DND-41 (cell line): Measurements from ENCODE around the gene SLFN11.

Experiments used
- ATAC-seq: fragments of 200-7000 bp; cut with Tn5 transposase; 3 replicates; pipeline ENCODE4 v1.9.1; 2021; ENCODE audit warnings: low read depth; ENCODE audit not compliant: insufficient read depth
- DNase-seq: peaks from one replicate; pipeline ENCODE4 v3.0.0-alpha.2; 2020
- H2AFZ ChIP-seq: 2 replicates; pipeline ENCODE4 v1.6.0; 2012; ENCODE audit warnings: low read depth, low read length
- H3K27ac ChIP-seq: 2 replicates; pipeline ENCODE4 v1.5.1; 2012; ENCODE audit warnings: low read length, inconsistent platforms
- H3K27me3 ChIP-seq: fragments of 200-600 bp; sonication (generic); 2 replicates; pipeline ENCODE4 v1.6.0; 2012; ENCODE audit warnings: low read length, mild to moderate bottlenecking, inconsistent platforms; ENCODE audit not compliant: insufficient read depth, poor library complexity
- H3K36me3 ChIP-seq: 2 replicates; pipeline ENCODE4 v1.5.1; 2012; ENCODE audit warnings: low read length, inconsistent platforms; ENCODE audit not compliant: insufficient read depth
- H3K4me1 ChIP-seq: 2 replicates; pipeline ENCODE4 v1.5.1; 2012; ENCODE audit warnings: mild to moderate bottlenecking, low read length; ENCODE audit not compliant: insufficient read depth
- H3K4me2 ChIP-seq: 2 replicates; pipeline ENCODE4 v1.6.0; 2012; ENCODE audit warnings: mild to moderate bottlenecking, moderate library complexity, low read length, inconsistent platforms; ENCODE audit not compliant: insufficient read depth
- H3K4me3 ChIP-seq, 2 experiments: fragments of 200-600 bp in 1 of 2; shearing (Covaris generic) in 1 of 2; 2 replicates each; pipeline ENCODE4 v1.5.1; 2012 to 2016; ENCODE audit warnings: inconsistent platforms in 2 of 2, low read length in 2 of 2, mild to moderate bottlenecking in 2 of 2, low read depth in 1 of 2, moderate library complexity in 1 of 2
- H3K79me2 ChIP-seq: 2 replicates; pipeline ENCODE4 v1.6.0; 2012; ENCODE audit warnings: low read length, inconsistent platforms; ENCODE audit not compliant: insufficient read depth
- H3K9ac ChIP-seq: 2 replicates; pipeline ENCODE4 v1.6.0; 2012; ENCODE audit warnings: low read depth, mild to moderate bottlenecking, inconsistent platforms, low read length, moderate library complexity
- H3K9me3 ChIP-seq: 2 replicates; pipeline ENCODE4 v1.5.1; 2012; ENCODE audit warnings: low read length, moderate library complexity, mild to moderate bottlenecking, inconsistent platforms; ENCODE audit not compliant: insufficient read depth, severe bottlenecking
- H4K20me1 ChIP-seq: 2 replicates; pipeline ENCODE4 v1.6.0; 2012; ENCODE audit warnings: low read length; ENCODE audit not compliant: insufficient read depth
- EZH2 ChIP-seq: IDR thresholded peaks from 3 replicates; pipeline ENCODE4 v1.6.1; 2012; ENCODE audit warnings: borderline replicate concordance, low read depth, mild to moderate bottlenecking, moderate library complexity, low read length, inconsistent platforms; ENCODE audit not compliant: severe bottlenecking
- TF ChIP-seq, protein P1 (sequence below): IDR thresholded peaks from 2 replicates; pipeline ENCODE4 v1.5.1; 2012; ENCODE audit warnings: borderline replicate concordance, low read length, moderate library complexity, mild to moderate bottlenecking; ENCODE audit not compliant: poor library complexity, severe bottlenecking; ENCODE audit errors: extremely low read depth

The SLFN11 gene

DNA sequence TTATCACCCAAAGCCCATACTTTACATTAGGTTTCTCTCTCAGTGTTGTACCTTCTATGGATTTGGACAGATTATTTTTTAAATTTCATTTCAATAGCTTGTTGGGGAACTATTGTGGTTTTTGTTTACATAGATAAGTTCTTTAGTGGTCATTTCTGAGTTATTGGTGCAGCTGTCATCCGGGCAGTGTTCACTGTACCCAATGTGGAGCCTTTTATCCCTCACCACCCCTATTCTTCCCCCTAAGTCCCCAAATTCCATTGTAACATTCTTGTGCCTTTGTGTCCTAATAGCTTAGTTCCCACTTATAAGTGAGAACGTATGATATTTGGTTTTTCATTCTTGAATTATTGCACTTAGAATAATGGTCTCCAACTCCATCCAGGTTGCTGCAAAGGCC is 57.5 kb downstream of the SLFN11 start:
- no peak overlapping the region for H3K4me2 ChIP-seq
- no peaks in the 10 kb centered on the region for H3K9me3 ChIP-seq
- no peak overlapping the region for H3K9ac ChIP-seq
- H3K79me2 ChIP-seq: no peaks in the 10 kb centered on the region
- H3K36me3 ChIP-seq: no peaks in the 10 kb centered on the region
- TF ChIP-seq, protein P1, sequence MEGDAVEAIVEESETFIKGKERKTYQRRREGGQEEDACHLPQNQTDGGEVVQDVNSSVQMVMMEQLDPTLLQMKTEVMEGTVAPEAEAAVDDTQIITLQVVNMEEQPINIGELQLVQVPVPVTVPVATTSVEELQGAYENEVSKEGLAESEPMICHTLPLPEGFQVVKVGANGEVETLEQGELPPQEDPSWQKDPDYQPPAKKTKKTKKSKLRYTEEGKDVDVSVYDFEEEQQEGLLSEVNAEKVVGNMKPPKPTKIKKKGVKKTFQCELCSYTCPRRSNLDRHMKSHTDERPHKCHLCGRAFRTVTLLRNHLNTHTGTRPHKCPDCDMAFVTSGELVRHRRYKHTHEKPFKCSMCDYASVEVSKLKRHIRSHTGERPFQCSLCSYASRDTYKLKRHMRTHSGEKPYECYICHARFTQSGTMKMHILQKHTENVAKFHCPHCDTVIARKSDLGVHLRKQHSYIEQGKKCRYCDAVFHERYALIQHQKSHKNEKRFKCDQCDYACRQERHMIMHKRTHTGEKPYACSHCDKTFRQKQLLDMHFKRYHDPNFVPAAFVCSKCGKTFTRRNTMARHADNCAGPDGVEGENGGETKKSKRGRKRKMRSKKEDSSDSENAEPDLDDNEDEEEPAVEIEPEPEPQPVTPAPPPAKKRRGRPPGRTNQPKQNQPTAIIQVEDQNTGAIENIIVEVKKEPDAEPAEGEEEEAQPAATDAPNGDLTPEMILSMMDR: no peak
- TF ChIP-seq EZH2: no peak
- no peak for ATAC-seq
- H2AFZ ChIP-seq: no peak overlapping the region
- no peak for DNase-seq
- H4K20me1 ChIP-seq: no peaks in the 10 kb centered on the region
- no peaks in the 10 kb centered on the region for H3K27me3 ChIP-seq
- no peak overlapping the region for H3K27ac ChIP-seq
- peaks cover 16% of the 10 kb centered on the region for H3K4me1 ChIP-seq
- no peak overlapping the region for H3K4me3 ChIP-seq

DNA sequence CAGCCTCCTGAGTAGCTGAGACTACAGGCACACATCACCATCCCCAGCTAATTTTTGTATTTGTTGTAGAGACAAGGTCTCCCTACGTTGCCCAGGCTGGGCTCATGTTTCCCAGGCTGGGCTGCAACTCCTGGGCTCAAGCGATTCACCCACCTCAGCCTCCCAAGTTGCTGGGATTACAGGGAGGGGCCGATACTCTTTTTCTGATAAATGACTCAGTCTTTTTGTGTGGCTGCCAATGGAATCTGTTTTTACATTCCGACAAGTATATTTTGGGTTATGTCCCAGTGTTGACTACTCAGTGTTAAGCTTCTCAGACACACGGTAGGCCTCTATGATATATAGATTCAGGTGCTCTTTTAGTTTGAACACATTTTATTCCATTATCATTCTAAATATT is 58.1 kb downstream of the SLFN11 start:
- Histone ChIP-seq H3K4me3 (no peak overlapping the region), H3K4me2 (no peak overlapping the region), H4K20me1 (no peaks in the 10 kb centered on the region), H3K4me1 (peaks cover 16% of the 10 kb centered on the region), H3K27ac (no peak overlapping the region), H3K36me3 (no peaks in the 10 kb centered on the region), H2AFZ (no peak overlapping the region), H3K27me3 (no peaks in the 10 kb centered on the region), H3K79me2 (no peaks in the 10 kb centered on the region), H3K9ac (no peak overlapping the region), H3K9me3 (no peaks in the 10 kb centered on the region)
- no peak for TF ChIP-seq EZH2
- TF ChIP-seq, protein P1: no peak
- DNase-seq (no peak), ATAC-seq (no peak)

DNA sequence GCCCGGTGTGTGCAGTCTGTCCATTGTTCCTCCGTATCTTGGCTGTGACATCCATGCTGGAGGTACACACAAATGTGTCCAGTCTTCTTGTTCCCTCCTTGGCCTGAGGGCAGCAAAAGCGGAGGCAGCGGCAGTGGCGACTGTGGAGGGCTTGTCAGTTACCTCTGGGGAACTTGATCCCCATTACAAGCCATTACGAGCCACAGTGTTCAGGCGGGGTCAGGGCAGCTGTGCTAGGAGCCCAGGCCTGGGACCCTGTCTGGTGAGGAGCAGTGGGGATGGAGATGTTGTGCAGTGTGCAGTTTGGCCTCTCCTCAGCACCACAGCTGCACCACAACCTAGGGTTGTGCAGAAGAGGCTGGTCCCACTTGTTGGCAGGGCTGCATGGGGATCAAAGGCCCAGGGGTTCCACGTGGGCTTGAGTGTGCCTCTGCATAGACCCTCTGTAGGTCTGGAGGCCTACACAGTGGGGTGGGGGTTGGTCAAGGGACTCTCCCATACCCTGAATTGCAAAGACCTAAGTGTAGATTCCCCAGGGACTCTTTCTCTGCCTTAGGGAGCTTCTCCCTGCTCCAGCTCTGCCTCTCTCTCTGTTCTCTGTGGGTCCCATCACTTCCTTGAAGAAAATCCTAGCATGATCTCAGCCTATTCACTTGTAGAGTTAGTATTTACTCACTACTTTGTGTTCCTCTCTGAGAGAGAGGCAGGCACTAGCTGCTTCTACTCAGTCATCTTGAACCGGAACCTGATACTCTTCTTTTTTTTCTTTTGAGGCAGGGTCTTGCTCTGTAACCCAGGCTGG is 58.8 kb downstream of the SLFN11 start:
- H2AFZ ChIP-seq: no peak overlapping the region
- no peak overlapping the region for H3K27ac ChIP-seq
- no peaks in the 10 kb centered on the region for H3K79me2 ChIP-seq
- DNase-seq: no peak
- ATAC-seq: no peak
- no peaks in the 10 kb centered on the region for H3K9me3 ChIP-seq
- H3K4me2 ChIP-seq: no peak overlapping the region
- H3K9ac ChIP-seq: no peak overlapping the region
- no peaks in the 10 kb centered on the region for H3K27me3 ChIP-seq
- no peak for TF ChIP-seq EZH2
- TF ChIP-seq, protein P1: no peak
- peaks cover 16% of the 10 kb centered on the region for H3K4me1 ChIP-seq
- H3K36me3 ChIP-seq: no peaks in the 10 kb centered on the region
- no peak overlapping the region for H3K4me3 ChIP-seq
- no peaks in the 10 kb centered on the region for H4K20me1 ChIP-seq
